ENCODE measurements around the gene GRIK4. TPM values are rescaled to one million over a fixed set of nuclear protein-coding genes. Genes with fewer than 3 reads are reported as not detected.

The GRIK4 gene
- polyA plus RNA-seq, 1 donor from 2014 or later, result 3.4 TPM

- no peak overlapping the region for H2AFZ ChIP-seq (ENCODE audit: low read depth, low read length)
- no peaks in the 10 kb centered on the region for H3F3A ChIP-seq (ENCODE audit: insufficient read depth, low read length, poor library complexity, severe bottlenecking)
- H3K9ac ChIP-seq (ENCODE audit: low read length), result no peak overlapping the region
- H3K9me2 ChIP-seq (ENCODE audit: insufficient read depth, low read length), result no peaks in the 10 kb centered on the region
- no peak overlapping the region for H3K4me3 ChIP-seq (ENCODE audit: low read length)
- TF ChIP-seq SMC3 (conservative IDR thresholded peaks at IDR 0.05; ENCODE audit: poor library complexity) (no peak), MXI1 (conservative IDR thresholded peaks at IDR 0.05; ENCODE audit: poor library complexity, severe bottlenecking) (no peak), CTCF (IDR thresholded peaks at IDR 0.05; ENCODE audit: poor library complexity, severe bottlenecking) (no peak), EP300 (conservative IDR thresholded peaks at IDR 0.05; ENCODE audit: poor library complexity, severe bottlenecking) (no peak), RAD21 (conservative IDR thresholded peaks at IDR 0.05) (no peak), POLR2AphosphoS5 (IDR thresholded peaks at IDR 0.05) (no peak), TAF1 (IDR thresholded peaks at IDR 0.05; ENCODE audit: low read depth) (no peak), EZH2 (IDR thresholded peaks at IDR 0.05; ENCODE audit: borderline replicate concordance, insufficient read depth, low read length, poor library complexity, severe bottlenecking) (no peak), REST (IDR thresholded peaks at IDR 0.05; ENCODE audit: borderline replicate concordance) (no peak)
- no peak overlapping the region for H3K4me2 ChIP-seq (ENCODE audit: low read length)
- H4K20me1 ChIP-seq (ENCODE audit: insufficient read depth), result no peaks in the 10 kb centered on the region
- H3K36me3 ChIP-seq (ENCODE audit: insufficient read depth, low read length), result no peaks in the 10 kb centered on the region
- H3K79me2 ChIP-seq (replicated peaks; ENCODE audit: insufficient read depth, low read length), result no peaks in the 10 kb centered on the region
- H3K27me3 ChIP-seq (ENCODE audit: insufficient read depth, low read depth, low read length), result no peaks in the 10 kb centered on the region
- no peaks in the 10 kb centered on the region for H3K9me3 ChIP-seq (ENCODE audit: low read length)
- H3K27ac ChIP-seq (ENCODE audit: low read length), result no peak overlapping the region
Observed at GRCh38 chr11:120529911-120530310, 18.4 kb downstream of the GRIK4 start.

- Histone ChIP-seq H3K79me2 (replicated peaks; ENCODE audit: insufficient read depth, low read length) (no peaks in the 10 kb centered on the region), H3K9ac (ENCODE audit: low read length) (no peak overlapping the region), H2AFZ (ENCODE audit: low read depth, low read length) (no peak overlapping the region), H3K4me2 (ENCODE audit: low read length) (no peak overlapping the region), H3K27me3 (ENCODE audit: insufficient read depth, low read depth, low read length) (no peaks in the 10 kb centered on the region), H3F3A (ENCODE audit: insufficient read depth, low read length, poor library complexity, severe bottlenecking) (no peaks in the 10 kb centered on the region), H3K27ac (ENCODE audit: low read length) (no peak overlapping the region), H3K4me3 (ENCODE audit: low read length) (no peak overlapping the region), H3K9me3 (ENCODE audit: low read length) (no peaks in the 10 kb centered on the region), H3K9me2 (ENCODE audit: insufficient read depth, low read length) (no peaks in the 10 kb centered on the region), H4K20me1 (ENCODE audit: insufficient read depth) (no peaks in the 10 kb centered on the region), H3K36me3 (ENCODE audit: insufficient read depth, low read length) (no peaks in the 10 kb centered on the region)
- TF ChIP-seq CTCF (IDR thresholded peaks at IDR 0.05; ENCODE audit: poor library complexity, severe bottlenecking), result no peak
- no peak for TF ChIP-seq POLR2AphosphoS5 (IDR thresholded peaks at IDR 0.05)
- no peak for TF ChIP-seq TAF1 (IDR thresholded peaks at IDR 0.05; ENCODE audit: low read depth)
- no peak for TF ChIP-seq EZH2 (IDR thresholded peaks at IDR 0.05; ENCODE audit: borderline replicate concordance, insufficient read depth, low read length, poor library complexity, severe bottlenecking)
- no peak for TF ChIP-seq MXI1 (conservative IDR thresholded peaks at IDR 0.05; ENCODE audit: poor library complexity, severe bottlenecking)
- no peak for TF ChIP-seq SMC3 (conservative IDR thresholded peaks at IDR 0.05; ENCODE audit: poor library complexity)
- TF ChIP-seq RAD21 (conservative IDR thresholded peaks at IDR 0.05), result no peak
- TF ChIP-seq EP300 (conservative IDR thresholded peaks at IDR 0.05; ENCODE audit: poor library complexity, severe bottlenecking), result no peak
- TF ChIP-seq REST (IDR thresholded peaks at IDR 0.05; ENCODE audit: borderline replicate concordance), result no peak
Observed at GRCh38 chr11:120532082-120532831, 20.7 kb downstream of the GRIK4 start.

Data from neural cell (in vitro differentiated cells).